ENCODE data around the gene BMS1. TPM values are rescaled to one million over a fixed set of nuclear protein-coding genes. Genes with fewer than 3 reads are reported as not detected.
"Not testable (repeated sequence)": the region's sequence is repeated elsewhere in the genome, so short reads cannot be mapped to it uniquely, and the experiment has no call there.

Gene BMS1
- total and polyA plus RNA-seq, 2 donors (not counting 3 experiments of a cell fraction or from before 2014, with no cell fraction given): 2.8 to 23.4 TPM

DNA sequence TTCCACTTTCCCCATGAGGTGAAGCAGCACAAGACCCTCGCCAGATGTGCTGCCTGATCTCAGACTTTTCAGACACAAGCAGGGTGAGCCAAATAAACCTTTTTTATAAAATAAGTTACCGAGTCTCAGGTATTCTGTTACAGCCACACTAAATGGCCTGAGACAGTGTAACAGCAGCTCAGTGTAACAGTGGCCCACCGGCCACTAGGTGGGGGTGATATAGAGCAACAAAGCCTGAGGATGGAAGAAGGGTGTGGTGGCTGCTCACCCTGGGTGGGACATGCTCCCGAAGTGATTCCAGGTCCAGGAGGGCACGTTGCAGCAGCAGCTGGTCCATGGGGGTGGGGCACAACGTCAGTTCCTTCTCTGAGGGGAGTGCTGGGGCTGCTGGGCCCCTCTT lies 44.6 kb downstream of the BMS1 start:
- Histone ChIP-seq H3K4me2 (ENCODE audit: insufficient read depth, low read length) (no peak overlapping the region), H3K9ac (replicated peaks; ENCODE audit: extremely low read depth, insufficient read depth, low read length) (no peak overlapping the region), H3K4me3 (replicated peaks in 1 of 3; ENCODE audit: insufficient read depth in 1 of 3, low read depth in 1 of 3, low read length in 3 of 3) (no peak overlapping the region), H3K79me2 (ENCODE audit: control insufficient read depth, insufficient read depth, low read length) (peaks cover 6% of the 10 kb centered on the region), H3K9me3 (replicated peaks; ENCODE audit: control insufficient read depth, insufficient read depth, low read length) (no peaks in the 10 kb centered on the region), H3K9me1 (replicated peaks; ENCODE audit: control insufficient read depth, extremely low read depth, insufficient read depth, low read length) (no peaks in the 10 kb centered on the region), H3K27ac (ENCODE audit: insufficient read depth, low read depth, low read length) (no peak overlapping the region), H2AFZ (ENCODE audit: low read depth, low read length) (no peak overlapping the region), H3K27me3 (ENCODE audit: control insufficient read depth in 2 of 2, insufficient read depth in 2 of 2, low read length in 2 of 2) (no peaks in the 10 kb centered on the region), H3K4me1 (ENCODE audit: control insufficient read depth, extremely low read depth, insufficient read depth, low read length) (no peaks in the 10 kb centered on the region), H4K20me1 (replicated peaks; ENCODE audit: control insufficient read depth, extremely low read depth, insufficient read depth, low read length) (no peaks in the 10 kb centered on the region), H3K36me3 (ENCODE audit: control insufficient read depth in 2 of 2, extremely low read depth in 1 of 2, insufficient read depth in 2 of 2, low read length in 2 of 2) (peaks cover 7 to 13% of the 10 kb centered on the region in 2 experiments)
- intact Hi-C loops (cut with micrococcal nuclease): no loop called here
- DNase-seq (ENCODE audit: low read depth, low spot score) (no peak), FAIRE-seq (no peak)
- CTCF ChIA-PET: interaction anchor here (0.8 to 1.9 kb wide), 2 partner anchors 74 to 278 kb away, joined by 3 to 5 read pairs; no protein-coding TSS in a partner anchor
- BruUV-seq (replicated peaks): no TSS peak
- TF ChIP-seq GATA2 (IDR thresholded peaks at IDR 0.05; ENCODE audit: insufficient read depth, insufficient read length, low read depth, low read length) (no peak), FOS (IDR thresholded peaks at IDR 0.05; ENCODE audit: borderline replicate concordance, insufficient read depth, low read length) (no peak), MAX (IDR thresholded peaks at IDR 0.05; ENCODE audit: insufficient read depth, insufficient read length) (no peak), POLR2AphosphoS5 (IDR thresholded peaks at IDR 0.05; ENCODE audit: insufficient read depth, low read depth, low read length) (no peak), EZH2 (IDR thresholded peaks at IDR 0.05; ENCODE audit: borderline replicate concordance, low read depth, low read length, severe bottlenecking) (no peak), MYC (IDR thresholded peaks at IDR 0.05; ENCODE audit: low read depth, low read length) (no peak), JUN (IDR thresholded peaks at IDR 0.05; ENCODE audit: borderline replicate concordance, insufficient read depth, insufficient read length, low read depth) (no peak), POLR2A (IDR thresholded peaks at IDR 0.05; ENCODE audit: low read depth, low read length) (no peak)
- TF ChIP-seq, protein P1, sequence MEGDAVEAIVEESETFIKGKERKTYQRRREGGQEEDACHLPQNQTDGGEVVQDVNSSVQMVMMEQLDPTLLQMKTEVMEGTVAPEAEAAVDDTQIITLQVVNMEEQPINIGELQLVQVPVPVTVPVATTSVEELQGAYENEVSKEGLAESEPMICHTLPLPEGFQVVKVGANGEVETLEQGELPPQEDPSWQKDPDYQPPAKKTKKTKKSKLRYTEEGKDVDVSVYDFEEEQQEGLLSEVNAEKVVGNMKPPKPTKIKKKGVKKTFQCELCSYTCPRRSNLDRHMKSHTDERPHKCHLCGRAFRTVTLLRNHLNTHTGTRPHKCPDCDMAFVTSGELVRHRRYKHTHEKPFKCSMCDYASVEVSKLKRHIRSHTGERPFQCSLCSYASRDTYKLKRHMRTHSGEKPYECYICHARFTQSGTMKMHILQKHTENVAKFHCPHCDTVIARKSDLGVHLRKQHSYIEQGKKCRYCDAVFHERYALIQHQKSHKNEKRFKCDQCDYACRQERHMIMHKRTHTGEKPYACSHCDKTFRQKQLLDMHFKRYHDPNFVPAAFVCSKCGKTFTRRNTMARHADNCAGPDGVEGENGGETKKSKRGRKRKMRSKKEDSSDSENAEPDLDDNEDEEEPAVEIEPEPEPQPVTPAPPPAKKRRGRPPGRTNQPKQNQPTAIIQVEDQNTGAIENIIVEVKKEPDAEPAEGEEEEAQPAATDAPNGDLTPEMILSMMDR (IDR thresholded peaks at IDR 0.05; ENCODE audit: extremely low read depth in 1 of 2, insufficient read depth in 1 of 2, low read depth in 1 of 2, low read length in 2 of 2): no peak
- POLR2A ChIA-PET: no interaction called here
- dilution Hi-C loops (cut with MboI; ENCODE audit: extremely low pct_ligation_motif_present, low sequenced_read_pairs): no loop called here

GRCh38 chr10:42828391-42828790 lies 45.8 kb downstream of the BMS1 start:
- ChIA-PET CTCF (interaction anchor here (1.9 kb wide), 1 partner anchor 75 kb away, joined by 5 read pairs; no protein-coding TSS in a partner anchor), POLR2A (interaction anchor here (0.6 kb wide), 1 partner anchor 58 kb away, joined by 3 read pairs; no protein-coding TSS in a partner anchor)
- H3K4me1 ChIP-seq (ENCODE audit: control insufficient read depth, extremely low read depth, insufficient read depth, low read length); H3K9me1 ChIP-seq (replicated peaks; ENCODE audit: control insufficient read depth, extremely low read depth, insufficient read depth, low read length); H4K20me1 ChIP-seq (replicated peaks; ENCODE audit: control insufficient read depth, extremely low read depth, insufficient read depth, low read length); H3K79me2 ChIP-seq (ENCODE audit: control insufficient read depth, insufficient read depth, low read length); H3K27ac ChIP-seq (ENCODE audit: insufficient read depth, low read depth, low read length); dilution Hi-C loops (cut with MboI; ENCODE audit: extremely low pct_ligation_motif_present, low sequenced_read_pairs); H2AFZ ChIP-seq (ENCODE audit: low read depth, low read length); H3K9me3 ChIP-seq (replicated peaks; ENCODE audit: control insufficient read depth, insufficient read depth, low read length); H3K27me3 ChIP-seq (ENCODE audit: control insufficient read depth in 2 of 2, insufficient read depth in 2 of 2, low read length in 2 of 2); intact Hi-C loops (cut with micrococcal nuclease); BruUV-seq (replicated peaks); H3K9ac ChIP-seq (replicated peaks; ENCODE audit: extremely low read depth, insufficient read depth, low read length); DNase-seq (ENCODE audit: low read depth, low spot score); FAIRE-seq; H3K4me3 ChIP-seq (replicated peaks in 1 of 3; ENCODE audit: insufficient read depth in 1 of 3, low read depth in 1 of 3, low read length in 3 of 3); H3K4me2 ChIP-seq (ENCODE audit: insufficient read depth, low read length): not testable (repeated sequence)
- peaks cover 7 to 13% of the 10 kb centered on the region in 2 experiments for H3K36me3 ChIP-seq (ENCODE audit: control insufficient read depth in 2 of 2, extremely low read depth in 1 of 2, insufficient read depth in 2 of 2, low read length in 2 of 2)
